ENCODE measurements around the gene FGF22. TPM values are rescaled to one million over a fixed set of nuclear protein-coding genes. Genes with fewer than 3 reads are reported as not detected.
"Not testable (repeated sequence)": the region's sequence is repeated elsewhere in the genome, so short reads cannot be mapped to it uniquely, and the experiment has no call there.

Gene FGF22
- total RNA-seq, 1 donor from 2014 or later: not detected

- DNase-seq: no peak
These were observed 32.2 kb upstream of the FGF22 start for GRCh38 chr19:607301-608154.

GRCh38 chr19:608155-609003 lies 31.3 kb upstream of the FGF22 start:
- no peak for DNase-seq

GRCh38 chr19:609004-609346 lies 30.7 kb upstream of the FGF22 start:
- DNase-seq: peak; percentile 33

- DNase-seq: no peak
These were observed 29.4 kb upstream of the FGF22 start for GRCh38 chr19:610071-610800.

- peak; percentile 37 for DNase-seq
These were observed 28.7 kb upstream of the FGF22 start for GRCh38 chr19:610801-611480.

- DNase-seq: no peak
These were observed 28.2 kb upstream of the FGF22 start for GRCh38 chr19:611481-611868.

GRCh38 chr19:612941-613340 lies 26.7 kb upstream of the FGF22 start:
- no peak for DNase-seq

- no peak for DNase-seq
These were observed 25.7 kb upstream of the FGF22 start for GRCh38 chr19:613732-614567.

GRCh38 chr19:615619-616018 lies 24.1 kb upstream of the FGF22 start:
- no peak for DNase-seq

- no peak for DNase-seq
These were observed 23.5 kb upstream of the FGF22 start for GRCh38 chr19:616062-616700.

GRCh38 chr19:616747-617526 lies 22.7 kb upstream of the FGF22 start:
- no peak for DNase-seq

GRCh38 chr19:617551-618246 lies 22.0 kb upstream of the FGF22 start:
- no peak for DNase-seq

GRCh38 chr19:618247-618619 lies 21.4 kb upstream of the FGF22 start:
- DNase-seq: no peak

- DNase-seq: no peak
These were observed 20.9 kb upstream of the FGF22 start for GRCh38 chr19:618674-619285.

GRCh38 chr19:619286-620002 lies 20.2 kb upstream of the FGF22 start:
- DNase-seq: no peak

- DNase-seq: no peak
These were observed 19.4 kb upstream of the FGF22 start for GRCh38 chr19:620166-620862.

- not testable (repeated sequence) for DNase-seq
These were observed 18.5 kb upstream of the FGF22 start for GRCh38 chr19:621191-621590.

- no peak for DNase-seq
These were observed 17.9 kb upstream of the FGF22 start for GRCh38 chr19:621819-622218.

Data from tongue (tissue), 2 donors.